ENCODE measurements around the gene CCDC152. TPM values are rescaled to one million over a fixed set of nuclear protein-coding genes. Genes with fewer than 3 reads are reported as not detected.
"Not testable (repeated sequence)": the region's sequence is repeated elsewhere in the genome, so short reads cannot be mapped to it uniquely, and the experiment has no call there.

Gene CCDC152
- total RNA-seq, 2 experiments from 2014 or later = 7.9 to 8.1 TPM

DNA sequence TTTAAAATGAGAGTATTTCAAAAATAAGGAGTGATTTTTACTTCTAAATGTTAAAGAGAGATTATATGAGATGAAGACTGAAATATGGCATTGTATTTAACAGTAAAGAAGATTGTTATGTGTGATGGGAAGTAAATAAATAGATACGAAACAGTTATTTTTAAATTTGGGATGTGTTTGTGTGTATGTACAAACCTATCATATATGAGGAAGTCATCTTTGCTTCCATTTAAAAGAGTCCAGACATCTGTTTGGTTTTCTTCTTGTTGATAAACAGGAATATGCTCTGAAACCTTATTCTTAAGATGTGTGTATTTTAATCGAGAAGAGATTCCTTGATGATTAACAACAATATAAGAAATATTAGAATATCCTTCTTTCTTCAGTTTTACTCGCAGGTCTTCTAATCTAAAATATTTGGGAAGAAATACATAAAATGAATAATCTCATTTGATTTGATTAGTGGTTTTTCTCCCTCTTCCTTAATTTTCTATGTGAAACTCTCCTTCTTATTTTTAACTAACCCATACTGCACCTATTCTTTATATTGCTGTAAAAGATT lies 50.2 kb downstream of the CCDC152 start:
- no peak overlapping the region for H3K4me3 Mint-ChIP-seq
- no peaks in the 10 kb centered on the region for H3K9me3 Mint-ChIP-seq
- H3K27ac Mint-ChIP-seq = no peak overlapping the region
- intact Hi-C loops (cut with micrococcal nuclease) = no loop called here
- peaks cover under 1% of the 10 kb centered on the region for H3K4me1 Mint-ChIP-seq (ENCODE audit: low read depth)
- CTCF ChIA-PET = no interaction called here
- no peaks in the 10 kb centered on the region for H3K36me3 Mint-ChIP-seq (ENCODE audit: low read depth)
- no peaks in the 10 kb centered on the region for H3K27me3 Mint-ChIP-seq (ENCODE audit: low read depth)
- no peak for DNase-seq

DNA sequence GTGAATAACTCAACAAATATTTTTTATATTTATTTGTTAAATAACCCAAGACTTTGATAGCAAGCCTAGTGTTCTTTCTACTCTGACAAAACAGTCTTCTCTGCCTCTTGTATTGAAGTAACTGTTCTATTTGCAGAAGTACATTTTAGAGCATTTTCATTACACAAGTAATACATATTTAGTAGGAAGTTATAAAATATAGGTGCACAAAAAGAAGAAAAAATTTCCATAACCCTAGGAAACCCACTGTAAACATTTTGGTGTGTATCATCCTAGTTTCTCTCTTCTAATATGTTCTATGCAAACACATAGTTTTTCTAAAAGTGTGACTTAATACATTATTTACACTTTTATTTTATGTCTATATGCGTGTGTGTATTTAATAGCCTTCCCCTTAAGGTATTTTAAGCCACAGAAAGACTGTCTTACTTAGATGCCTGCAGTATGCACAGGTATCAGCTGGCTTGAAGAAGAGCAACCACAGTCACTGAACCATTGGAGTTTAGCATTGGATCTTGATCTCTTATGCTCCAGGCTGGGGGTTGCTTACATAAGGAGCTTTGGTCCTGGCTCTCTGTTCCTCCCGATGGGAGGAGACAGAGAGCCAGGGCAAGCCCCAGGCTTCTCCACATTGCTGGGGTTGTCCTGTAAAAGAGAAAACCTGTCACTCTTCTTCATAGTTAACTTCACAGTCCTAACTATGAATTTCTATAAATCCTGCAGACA lies 51.3 kb downstream of the CCDC152 start:
- no peak for DNase-seq
- Mint-ChIP-seq H3K4me3 (no peak overlapping the region), H3K36me3 (ENCODE audit: low read depth) (no peaks in the 10 kb centered on the region), H3K27ac (no peak overlapping the region), H3K27me3 (ENCODE audit: low read depth) (no peaks in the 10 kb centered on the region), H3K4me1 (ENCODE audit: low read depth) (peaks cover 3% of the 10 kb centered on the region), H3K9me3 (no peaks in the 10 kb centered on the region)
- intact Hi-C loops (cut with micrococcal nuclease) = no loop called here
- CTCF ChIA-PET = no interaction called here

DNA sequence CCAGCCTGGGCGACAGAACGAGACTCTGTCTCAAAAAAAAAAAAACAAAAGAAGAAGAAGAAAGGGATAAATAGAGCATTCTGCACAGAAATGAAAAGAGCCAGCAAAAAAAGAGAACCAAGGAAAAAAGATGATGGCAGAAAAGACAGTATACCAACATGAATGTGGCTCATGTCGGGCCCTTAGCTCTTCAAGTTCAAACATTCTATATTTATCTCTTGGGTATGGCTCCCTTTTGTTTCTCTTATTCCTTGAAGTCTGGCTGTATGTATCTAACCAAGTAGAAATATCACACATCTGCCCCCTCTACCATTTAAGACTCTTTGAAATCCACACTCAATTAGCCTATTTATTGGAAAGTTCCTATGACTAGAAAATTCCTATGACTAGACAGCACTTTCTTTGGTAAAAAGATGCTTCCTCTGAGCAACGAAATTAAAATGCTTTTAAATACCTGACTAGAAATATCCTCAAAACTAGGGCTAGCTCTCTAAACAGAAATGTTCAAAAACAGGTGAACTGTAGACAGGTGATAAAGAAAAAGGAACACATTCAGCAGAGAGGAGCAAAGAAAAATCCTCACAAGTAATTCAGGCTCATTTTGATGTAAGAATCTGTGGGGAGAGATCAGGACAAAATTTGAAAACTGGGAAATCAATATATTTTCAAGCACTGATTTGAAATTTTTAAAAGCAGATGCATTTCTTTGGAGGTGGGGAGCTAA lies 52.4 kb downstream of the CCDC152 start:
- Mint-ChIP-seq H3K4me1 (ENCODE audit: low read depth) (peaks cover 3% of the 10 kb centered on the region), H3K4me3 (no peak overlapping the region), H3K36me3 (ENCODE audit: low read depth) (no peaks in the 10 kb centered on the region), H3K27ac (no peak overlapping the region), H3K27me3 (ENCODE audit: low read depth) (no peaks in the 10 kb centered on the region), H3K9me3 (no peaks in the 10 kb centered on the region)
- CTCF ChIA-PET = no interaction called here
- intact Hi-C loops (cut with micrococcal nuclease) = no loop called here
- no peak for DNase-seq

DNA sequence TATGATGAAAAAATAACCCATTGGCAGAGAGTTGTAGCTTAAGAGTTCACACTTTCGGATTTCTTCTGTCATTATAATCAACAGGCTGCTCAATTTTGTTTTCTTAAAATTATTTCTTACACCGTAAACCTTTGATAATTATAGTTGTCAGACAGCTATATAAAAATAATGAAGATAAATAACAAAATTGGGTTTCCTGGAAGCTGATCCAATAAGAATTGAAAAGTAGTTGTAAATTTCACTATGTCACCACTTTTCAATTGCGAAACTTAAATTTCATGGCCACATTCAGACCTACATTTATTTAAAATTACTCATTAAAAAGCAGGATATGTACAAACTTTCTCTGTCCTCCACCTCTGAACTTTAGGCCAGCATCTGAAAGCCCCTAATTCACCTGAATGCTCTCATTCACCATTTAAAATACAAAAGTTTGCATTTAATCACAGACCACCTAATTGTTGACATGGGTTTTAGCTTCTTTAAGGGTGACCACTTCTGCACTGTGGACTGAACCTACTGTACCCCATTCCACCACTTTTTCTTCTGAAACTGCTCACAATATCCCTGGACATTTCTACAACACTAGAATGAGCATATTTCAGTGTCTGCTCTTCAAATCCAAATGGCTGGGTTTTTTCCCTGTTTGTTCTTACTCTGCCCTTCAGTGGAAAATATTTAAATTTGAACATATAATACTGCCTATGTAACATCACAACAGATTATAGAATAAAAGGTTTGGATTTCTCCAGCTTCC lies 54.4 kb downstream of the CCDC152 start:
- Mint-ChIP-seq H3K36me3 (ENCODE audit: low read depth) (no peaks in the 10 kb centered on the region), H3K4me1 (ENCODE audit: low read depth) (peaks cover 3% of the 10 kb centered on the region), H3K27ac (no peak overlapping the region), H3K9me3 (no peaks in the 10 kb centered on the region), H3K4me3 (no peak overlapping the region), H3K27me3 (ENCODE audit: low read depth) (no peaks in the 10 kb centered on the region)
- intact Hi-C loops (cut with micrococcal nuclease) = no loop called here
- DNase-seq = no peak
- CTCF ChIA-PET = interaction anchor here (1.1 kb wide), 1 partner anchor 78 kb away, joined by 4 read pairs; no protein-coding TSS in a partner anchor

DNA sequence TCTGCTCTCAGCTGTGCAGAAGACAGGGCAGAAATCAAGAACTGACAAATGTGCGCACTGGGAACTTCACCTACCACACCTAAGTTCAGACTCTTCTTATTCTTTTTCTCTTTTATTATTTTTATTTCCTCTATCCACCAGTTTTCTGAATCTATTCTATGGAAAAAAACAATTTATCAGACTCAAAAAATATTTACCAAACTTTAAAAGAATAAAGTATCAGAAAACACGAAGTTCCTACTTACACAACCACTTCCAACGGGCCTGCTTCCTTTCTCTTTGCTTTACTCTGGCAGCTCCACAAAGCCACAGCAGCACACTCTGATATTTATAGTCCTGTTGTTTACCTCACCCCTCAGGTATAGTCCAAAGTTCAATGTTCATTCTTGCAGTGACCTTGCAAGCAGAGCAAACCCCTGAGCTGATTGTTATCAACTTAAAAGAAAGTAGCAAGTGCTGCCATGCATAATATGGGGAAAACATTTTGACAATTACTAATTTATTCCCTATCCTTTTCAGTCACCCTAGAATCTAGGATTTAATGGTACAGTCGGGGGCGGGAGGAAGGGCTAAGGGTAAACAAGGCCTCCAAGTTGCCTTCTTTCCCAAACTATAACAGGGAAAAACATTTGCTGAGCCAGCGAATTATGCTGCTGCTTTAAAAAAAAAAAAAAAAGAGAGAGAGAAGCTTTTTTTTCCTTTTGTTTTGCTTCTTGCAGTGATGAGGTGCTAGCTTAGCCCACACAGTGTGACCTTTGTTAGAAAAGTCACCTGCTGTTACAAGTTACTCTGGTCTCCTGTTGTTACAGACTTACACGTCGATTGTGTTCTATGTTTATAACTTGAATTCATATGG lies 55.2 kb downstream of the CCDC152 start, which contains the start of gene SELENOP:
Gene SELENOP, minus strand, starts transcription at position 302 of the 856 bp plus-strand sequence. CDS start 3,539 bp downstream, outside the sequence.
- no peak within 1 kb of the TSS for H3K4me3 Mint-ChIP-seq

DNA sequence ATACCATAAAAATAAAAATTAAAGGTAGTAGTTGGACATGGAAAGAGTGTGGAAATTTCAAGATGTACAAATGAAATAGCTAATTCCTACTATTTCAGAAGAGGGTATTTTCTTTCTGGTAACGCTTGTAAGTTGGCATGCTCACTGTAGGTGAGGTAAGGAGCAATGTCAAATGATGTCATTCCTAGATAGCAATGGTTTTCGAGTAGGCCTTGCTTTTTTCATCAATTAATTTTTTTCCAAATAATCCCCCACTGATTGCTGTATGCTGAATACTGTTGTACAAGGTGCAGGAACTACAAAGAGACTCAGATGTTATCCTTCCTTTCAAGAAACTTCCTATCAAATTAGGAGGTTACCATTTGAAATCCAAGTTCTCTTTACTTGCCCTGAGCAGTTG lies 56.0 kb downstream of the CCDC152 start:
- no peaks in the 10 kb centered on the region for H3K27me3 Mint-ChIP-seq (ENCODE audit: low read depth)
- H3K4me1 Mint-ChIP-seq (ENCODE audit: low read depth) = peaks cover 3% of the 10 kb centered on the region
- CTCF ChIA-PET = interaction anchor here (0.6 kb wide), 1 partner anchor 63 kb away, joined by 7 read pairs; no protein-coding TSS in a partner anchor
- no peak for DNase-seq
- no peaks in the 10 kb centered on the region for H3K36me3 Mint-ChIP-seq (ENCODE audit: low read depth)
- no peak overlapping the region for H3K4me3 Mint-ChIP-seq
- intact Hi-C loops (cut with micrococcal nuclease) = no loop called here
- H3K27ac Mint-ChIP-seq = no peak overlapping the region
- H3K9me3 Mint-ChIP-seq = no peaks in the 10 kb centered on the region

More for the DNA sequence above, 55.2 kb downstream of the CCDC152 start, which contains the start of gene SELENOP:
- no peak for DNase-seq
- CTCF ChIA-PET = interaction anchor here (0.6 kb wide), 1 partner anchor 63 kb away, joined by 7 read pairs; no protein-coding TSS in a partner anchor
- no peaks in the 10 kb centered on the region for H3K9me3 Mint-ChIP-seq
- no peaks in the 10 kb centered on the region for H3K27me3 Mint-ChIP-seq (ENCODE audit: low read depth)
- intact Hi-C loops (cut with micrococcal nuclease) = no loop called here
- H3K36me3 Mint-ChIP-seq (ENCODE audit: low read depth) = no peaks in the 10 kb centered on the region
- H3K4me1 Mint-ChIP-seq (ENCODE audit: low read depth) = peaks cover 3% of the 10 kb centered on the region
- H3K27ac Mint-ChIP-seq = no peak within 1 kb of the TSS

DNA sequence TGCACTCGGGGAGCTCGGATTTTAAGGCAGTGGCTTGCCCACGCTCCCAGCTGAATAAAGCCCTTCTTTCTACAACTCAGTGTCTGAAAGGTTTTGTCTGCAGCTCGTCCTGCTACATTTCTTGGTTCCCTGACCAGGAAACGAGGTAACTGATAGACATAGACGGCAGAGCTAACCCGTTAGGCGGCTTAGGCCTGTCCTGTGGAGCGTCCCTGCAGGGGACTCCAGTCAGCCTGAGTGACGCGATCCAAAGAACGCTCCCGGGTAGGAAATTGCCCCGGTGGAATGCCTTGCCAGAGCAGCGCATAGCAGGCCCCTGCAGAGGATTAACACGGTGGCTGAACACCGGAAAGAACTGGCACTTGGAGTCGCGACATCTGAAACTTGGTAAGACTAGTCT lies 56.9 kb downstream of the CCDC152 start:
- H3K27ac Mint-ChIP-seq = no peak overlapping the region
- no peak for DNase-seq
- H3K9me3 Mint-ChIP-seq = no peaks in the 10 kb centered on the region
- H3K36me3 Mint-ChIP-seq (ENCODE audit: low read depth) = no peaks in the 10 kb centered on the region
- CTCF ChIA-PET = no interaction called here
- intact Hi-C loops (cut with micrococcal nuclease) = no loop called here
- H3K4me1 Mint-ChIP-seq (ENCODE audit: low read depth) = peaks cover 3% of the 10 kb centered on the region
- no peak overlapping the region for H3K4me3 Mint-ChIP-seq
- no peaks in the 10 kb centered on the region for H3K27me3 Mint-ChIP-seq (ENCODE audit: low read depth)

DNA sequence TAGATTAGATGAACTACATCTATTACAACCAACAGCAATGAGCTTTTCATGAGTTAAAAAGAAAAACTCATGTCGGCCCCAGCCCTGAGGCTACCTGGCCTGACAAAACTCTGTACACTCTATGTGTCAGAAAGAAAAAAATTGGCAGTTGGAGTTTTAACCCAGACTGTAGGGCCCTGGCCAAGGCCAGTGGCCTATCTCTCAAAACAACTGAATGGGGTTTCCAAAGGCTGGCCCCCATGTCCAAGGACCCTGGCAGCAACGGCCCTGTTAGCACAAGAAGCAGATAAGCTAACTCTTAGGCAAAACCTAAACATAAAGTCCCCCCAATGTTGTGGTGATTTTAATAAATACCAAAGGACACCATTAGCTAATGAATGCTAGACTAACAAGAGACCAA lies 59.9 kb downstream of the CCDC152 start:
- H3K4me3 Mint-ChIP-seq; H3K27ac Mint-ChIP-seq; H3K9me3 Mint-ChIP-seq; DNase-seq; H3K4me1 Mint-ChIP-seq (ENCODE audit: low read depth); H3K36me3 Mint-ChIP-seq (ENCODE audit: low read depth); CTCF ChIA-PET; H3K27me3 Mint-ChIP-seq (ENCODE audit: low read depth); intact Hi-C loops (cut with micrococcal nuclease): not testable (repeated sequence)

DNA sequence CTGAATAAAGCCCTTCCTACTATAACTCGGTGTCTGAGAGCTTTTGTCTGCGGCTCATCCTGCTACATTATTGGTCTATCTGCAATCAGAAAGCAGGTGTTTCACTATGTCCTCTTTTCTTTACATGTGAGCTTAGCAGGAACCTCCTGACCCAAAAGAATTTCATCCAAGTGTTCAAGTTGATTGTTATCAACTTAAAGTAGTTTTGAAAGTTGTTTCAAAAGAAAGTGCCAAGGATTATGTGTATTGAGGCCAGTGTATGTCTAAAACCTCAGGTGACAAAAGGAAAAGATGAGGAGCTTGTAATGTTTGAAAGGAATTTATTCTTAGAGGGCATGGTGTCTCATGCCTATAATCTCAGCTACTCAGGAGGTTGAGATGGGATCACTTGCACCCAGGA lies 63.1 kb downstream of the CCDC152 start:
- no peak overlapping the region for H3K27ac Mint-ChIP-seq
- no peaks in the 10 kb centered on the region for H3K4me1 Mint-ChIP-seq (ENCODE audit: low read depth)
- H3K9me3 Mint-ChIP-seq = no peaks in the 10 kb centered on the region
- CTCF ChIA-PET = no interaction called here
- no peaks in the 10 kb centered on the region for H3K36me3 Mint-ChIP-seq (ENCODE audit: low read depth)
- intact Hi-C loops (cut with micrococcal nuclease) = no loop called here
- H3K4me3 Mint-ChIP-seq = no peak overlapping the region
- no peaks in the 10 kb centered on the region for H3K27me3 Mint-ChIP-seq (ENCODE audit: low read depth)
- no peak for DNase-seq

DNA sequence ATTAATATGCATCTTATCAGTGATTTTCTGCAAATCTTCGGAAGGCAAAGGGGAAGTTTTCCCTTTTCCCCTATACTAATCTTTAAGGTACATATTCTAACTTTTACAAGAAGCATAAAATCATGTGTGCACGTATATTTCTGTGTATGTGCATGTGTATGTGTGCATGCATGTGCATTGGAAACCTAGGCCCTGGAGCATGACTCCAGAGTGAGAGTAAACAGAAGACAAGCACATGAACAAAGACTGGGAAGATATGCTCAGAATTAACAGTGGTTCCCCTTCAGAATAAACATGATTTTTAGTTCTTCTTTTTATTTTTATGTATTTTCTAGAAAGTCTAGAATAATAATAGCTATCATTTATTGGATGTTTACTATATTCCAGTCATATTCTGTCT lies 65.9 kb downstream of the CCDC152 start:
- CTCF ChIA-PET = no interaction called here
- Mint-ChIP-seq H3K4me1 (ENCODE audit: low read depth) (no peaks in the 10 kb centered on the region), H3K9me3 (no peaks in the 10 kb centered on the region)

DNA sequence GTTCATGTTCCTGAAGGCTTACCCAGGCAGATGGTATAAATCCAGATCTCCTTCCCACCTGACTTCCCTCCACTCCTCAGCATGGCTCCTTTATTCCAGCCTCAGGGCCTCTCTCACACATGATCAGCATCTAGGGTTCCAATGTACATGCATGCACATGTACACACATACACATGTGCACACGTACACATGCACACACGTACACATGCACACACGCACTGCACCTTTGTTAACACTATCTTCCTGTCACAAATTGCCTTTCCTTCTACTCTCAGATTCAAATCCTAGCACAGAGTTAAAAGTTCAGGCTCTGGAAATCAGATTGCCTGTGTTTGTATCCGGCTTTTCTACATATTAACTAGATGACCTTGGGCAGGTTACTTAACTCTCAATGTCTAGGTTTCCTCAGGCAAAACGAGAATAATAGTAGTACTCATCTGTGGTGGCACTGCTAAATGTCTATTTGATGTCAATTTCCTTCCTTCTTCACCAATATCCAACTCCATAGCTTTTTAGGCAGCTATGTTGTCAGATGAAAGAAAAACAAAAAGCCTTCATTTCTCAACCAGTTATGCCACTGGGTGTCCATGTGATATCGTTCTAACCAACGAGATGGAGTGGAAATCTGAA lies 67.8 kb downstream of the CCDC152 start:
- no peak overlapping the region for H3K27ac Mint-ChIP-seq
- no peak overlapping the region for H3K4me3 Mint-ChIP-seq
- no peaks in the 10 kb centered on the region for H3K27me3 Mint-ChIP-seq (ENCODE audit: low read depth)
- H3K4me1 Mint-ChIP-seq (ENCODE audit: low read depth) = no peaks in the 10 kb centered on the region
- no peaks in the 10 kb centered on the region for H3K9me3 Mint-ChIP-seq
- intact Hi-C loops (cut with micrococcal nuclease) = no loop called here
- DNase-seq = no peak
- CTCF ChIA-PET = no interaction called here
- no peaks in the 10 kb centered on the region for H3K36me3 Mint-ChIP-seq (ENCODE audit: low read depth)

More for the DNA sequence above, 65.9 kb downstream of the CCDC152 start:
- Mint-ChIP-seq H3K36me3 (ENCODE audit: low read depth) (no peaks in the 10 kb centered on the region), H3K27ac (no peak overlapping the region), H3K27me3 (ENCODE audit: low read depth) (no peaks in the 10 kb centered on the region), H3K4me3 (no peak overlapping the region)
- intact Hi-C loops (cut with micrococcal nuclease) = no loop called here
- no peak for DNase-seq
